ENCODE results near the gene TMED10.

DNA sequence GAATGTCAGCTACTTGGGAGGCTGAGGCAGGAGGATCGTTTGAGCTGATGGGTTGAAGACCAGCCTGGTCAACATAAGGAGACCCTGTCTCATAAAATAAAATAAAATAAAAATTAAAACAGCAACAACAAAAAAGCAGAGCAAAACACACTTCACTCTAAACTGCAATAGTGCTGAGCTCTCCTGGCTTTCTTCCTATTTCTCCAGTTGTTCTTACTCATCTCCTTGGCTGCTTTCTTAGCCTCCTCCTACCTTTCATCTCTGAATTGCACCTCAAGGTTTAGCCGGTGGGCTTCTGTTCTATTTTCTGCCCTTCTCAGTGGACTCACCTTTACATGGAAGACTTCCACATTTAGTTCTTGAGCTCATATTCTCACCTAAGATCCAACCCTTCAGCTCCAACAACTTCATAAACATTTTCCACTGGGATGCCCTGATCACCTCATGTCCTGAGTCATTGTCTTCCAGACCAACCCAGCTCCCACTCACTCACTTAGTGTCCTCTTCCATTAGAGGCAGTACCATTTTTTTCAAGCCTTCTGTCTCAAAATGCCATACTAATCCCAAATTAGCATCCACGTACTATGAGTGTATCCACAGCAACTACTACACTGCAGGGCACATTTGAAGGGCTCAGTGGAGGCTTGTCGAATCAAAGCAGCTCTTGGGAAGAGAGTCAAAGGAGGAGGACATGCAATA is 41.2 kb upstream of the TMED10 start:
- TF ChIP-seq POLR2A (IDR thresholded peaks at IDR 0.05; ENCODE audit: low read length) (no peak), GATA1 (IDR thresholded peaks at IDR 0.05; ENCODE audit: low read depth, low read length) (no peak)

Measured in erythroblast (primary cell).